Measurements from ENCODE around the gene KDM3B.
"Not testable (repeated sequence)": the region's sequence is repeated elsewhere in the genome, so short reads cannot be mapped to it uniquely, and the experiment has no call there.

Gene KDM3B

GRCh38 chr5:138471052-138471361, 118.5 kb downstream of the KDM3B start:
- Histone ChIP-seq H3K9me3 (ENCODE audit: low read length) (no peaks in the 10 kb centered on the region), H3K4me3 (ENCODE audit: low read length) (no peak overlapping the region), H3K27me3 (ENCODE audit: insufficient read depth, low read length) (no peaks in the 10 kb centered on the region), H3K36me3 (ENCODE audit: insufficient read depth, low read length) (no peaks in the 10 kb centered on the region), H3K4me1 (ENCODE audit: insufficient read depth, low read length) (peaks cover 7% of the 10 kb centered on the region), H2AFZ (ENCODE audit: low read depth, low read length) (no peak overlapping the region)

- Histone ChIP-seq H3K9me3 (ENCODE audit: low read length) (no peaks in the 10 kb centered on the region), H3K4me1 (ENCODE audit: insufficient read depth, low read length) (no peaks in the 10 kb centered on the region), H3K27me3 (ENCODE audit: insufficient read depth, low read length) (no peaks in the 10 kb centered on the region), H3K4me3 (ENCODE audit: low read length) (no peak overlapping the region), H2AFZ (ENCODE audit: low read depth, low read length) (no peak overlapping the region), H3K36me3 (ENCODE audit: insufficient read depth, low read length) (no peaks in the 10 kb centered on the region)
These were observed 119.9 kb downstream of the KDM3B start for GRCh38 chr5:138472353-138472752.

- not testable (repeated sequence) for H3K4me1 ChIP-seq (ENCODE audit: insufficient read depth, low read length); H3K9me3 ChIP-seq (ENCODE audit: low read length); H3K4me3 ChIP-seq (ENCODE audit: low read length); H2AFZ ChIP-seq (ENCODE audit: low read depth, low read length); H3K36me3 ChIP-seq (ENCODE audit: insufficient read depth, low read length); H3K27me3 ChIP-seq (ENCODE audit: insufficient read depth, low read length)
These were observed 120.7 kb downstream of the KDM3B start for GRCh38 chr5:138473151-138473550.

- Histone ChIP-seq H3K27me3 (ENCODE audit: insufficient read depth, low read length) (no peaks in the 10 kb centered on the region), H3K4me1 (ENCODE audit: insufficient read depth, low read length) (no peaks in the 10 kb centered on the region), H3K4me3 (ENCODE audit: low read length) (no peak overlapping the region), H2AFZ (ENCODE audit: low read depth, low read length) (no peak overlapping the region), H3K36me3 (ENCODE audit: insufficient read depth, low read length) (no peaks in the 10 kb centered on the region), H3K9me3 (ENCODE audit: low read length) (no peaks in the 10 kb centered on the region)
These were observed 124.4 kb downstream of the KDM3B start for GRCh38 chr5:138476918-138477317.

GRCh38 chr5:138482638-138483037, 130.2 kb downstream of the KDM3B start:
- Histone ChIP-seq H3K4me3 (ENCODE audit: low read length) (no peak overlapping the region), H3K9me3 (ENCODE audit: low read length) (no peaks in the 10 kb centered on the region), H2AFZ (ENCODE audit: low read depth, low read length) (no peak overlapping the region), H3K27me3 (ENCODE audit: insufficient read depth, low read length) (no peaks in the 10 kb centered on the region), H3K36me3 (ENCODE audit: insufficient read depth, low read length) (no peaks in the 10 kb centered on the region), H3K4me1 (ENCODE audit: insufficient read depth, low read length) (no peaks in the 10 kb centered on the region)
